ENCODE data around the gene P4HA2. TPM values are rescaled to one million over a fixed set of nuclear protein-coding genes. Genes with fewer than 3 reads are reported as not detected.

Gene P4HA2
- total and polyA plus RNA-seq, 2 of the 8 experiments (the other 6 are each of a cell fraction or from before 2014, with no cell fraction given): 7.4 to 9.3 TPM

GRCh38 chr5:132260051-132260450 lies 32.4 kb upstream of the P4HA2 start:
- Histone ChIP-seq H2AK5ac (ENCODE audit: low read depth, low read length) (0 out of 2 replicates have a peak overlapping the region, but pooled peaks have one; percentile 3), H3K79me2 (ENCODE audit: control insufficient read depth in 1 of 2, insufficient read depth in 2 of 2, low read length in 2 of 2) (no peaks in the 10 kb centered on the region), H3K14ac (ENCODE audit: insufficient read length) (no peak overlapping the region), H2AFZ (ENCODE audit: low read length) (no peak overlapping the region), H3K27ac (ENCODE audit: low read depth, low read length) (no peak overlapping the region), H4K8ac (ENCODE audit: extremely low read depth, insufficient read depth, low read length) (no peak overlapping the region), H3K4me1 (replicated peaks in 1 of 4; ENCODE audit: control insufficient read depth in 3 of 4, insufficient read depth in 4 of 4, low read length in 3 of 4) (peaks cover 0 to 19% (median 6%) of the 10 kb centered on the region in 4 experiments; a peak in 6 of 7 replicates), H3K36me3 (ENCODE audit: control insufficient read depth in 2 of 4, insufficient read depth in 4 of 4, low read length in 3 of 4) (no peaks in the 10 kb centered on the region), H3K9ac (replicated peaks in 1 of 4; ENCODE audit: extremely low read depth in 1 of 4, low read depth in 3 of 4, low read length in 3 of 4) (no peak overlapping the region), H2BK20ac (ENCODE audit: low read length) (no peak overlapping the region), H4K91ac (replicated peaks; ENCODE audit: insufficient read length, low read length) (no peak overlapping the region), H3K23me2 (ENCODE audit: low read depth, low read length) (peaks cover 10% of the 10 kb centered on the region; the same call in 1 of the 2 replicates), H3K9me3 (ENCODE audit: insufficient read depth in 2 of 2, low read depth in 1 of 2, low read length in 1 of 2) (no peaks in the 10 kb centered on the region), H3K27me3 (replicated peaks in 1 of 4; ENCODE audit: control insufficient read depth in 3 of 4, extremely low read depth in 1 of 4, insufficient read depth in 3 of 4, low read length in 3 of 4) (peaks cover 0 to 10% (median 9%) of the 10 kb centered on the region in 4 experiments; a peak in 3 of 7 replicates), H2BK5ac (ENCODE audit: low read depth, low read length) (no peak overlapping the region), H2BK120ac (replicated peaks; ENCODE audit: low read depth, low read length) (no peak overlapping the region), H3K23ac (ENCODE audit: insufficient read length) (no peak overlapping the region), H4K5ac (ENCODE audit: insufficient read length, low read depth, low read length) (no peak overlapping the region), H3K79me1 (ENCODE audit: low read depth, low read length) (no peaks in the 10 kb centered on the region; the same call in 1 of the 2 replicates), H3K4ac (replicated peaks; ENCODE audit: insufficient read length, low read depth, low read length) (no peak overlapping the region), H3K18ac (ENCODE audit: extremely low read depth, low read length) (no peak overlapping the region), H2BK12ac (ENCODE audit: low read depth, low read length) (no peak overlapping the region), H2BK15ac (ENCODE audit: low read length) (no peak overlapping the region), H4K20me1 (replicated peaks in 1 of 2; ENCODE audit: control insufficient read depth in 1 of 2, insufficient read depth in 2 of 2, low read length in 2 of 2) (no peaks in the 10 kb centered on the region), H3K4me2 (ENCODE audit: insufficient read depth in 1 of 2, low read depth in 2 of 2, low read length in 2 of 2) (no peak overlapping the region), H3K4me3 (ENCODE audit: extremely low read depth in 1 of 4, insufficient read depth in 2 of 4, low read depth in 3 of 4, low read length in 4 of 4) (no peak overlapping the region), H3K56ac (replicated peaks; ENCODE audit: insufficient read length, low read depth, low read length) (no peak overlapping the region)
- WGBS, 2 experiments (ENCODE audit: extremely low coverage in 1 of 2, insufficient coverage in 1 of 2, insufficient read length in 1 of 2, insufficient replicate concordance in 2 of 2, low coverage in 1 of 2, low lambda C conversion rate in 2 of 2, missing lambda C conversion rate in 1 of 2): 87% methylated on average over 6 of the region's 6 CpGs; no CpG with 5 or more reads in 1 of the 2 experiments
- TF ChIP-seq FOSL1 (IDR thresholded peaks at IDR 0.05; ENCODE audit: insufficient read depth, low read depth, low read length): no peak
- no peak for TF ChIP-seq BACH1 (IDR thresholded peaks at IDR 0.05; ENCODE audit: low read length)
- TF ChIP-seq ATF3 (IDR thresholded peaks at IDR 0.05; ENCODE audit: insufficient read depth, low read depth, low read length): no peak
- no peak for TF ChIP-seq SP4 (IDR thresholded peaks at IDR 0.05; ENCODE audit: low read length)
- no peak for TF ChIP-seq SP1 (IDR thresholded peaks at IDR 0.05; ENCODE audit: low read depth, low read length)
- TF ChIP-seq, protein P1, sequence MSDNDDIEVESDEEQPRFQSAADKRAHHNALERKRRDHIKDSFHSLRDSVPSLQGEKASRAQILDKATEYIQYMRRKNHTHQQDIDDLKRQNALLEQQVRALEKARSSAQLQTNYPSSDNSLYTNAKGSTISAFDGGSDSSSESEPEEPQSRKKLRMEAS (IDR thresholded peaks at IDR 0.05): no peak
- TF ChIP-seq BRCA1 (IDR thresholded peaks at IDR 0.05; ENCODE audit: low read depth, low read length): no peak
- CTCF ChIA-PET (ENCODE audit: partially characterized antibody): interaction anchor here (0.8 to 5.2 kb wide), 4 partner anchors 11 to 21 kb away, joined by 3 to 54 read pairs (median 26); no protein-coding TSS in a partner anchor
- FAIRE-seq (no peak), DNase-seq (ENCODE audit: low read depth in 1 of 2, low spot score in 2 of 2) (peak in 1 of 2 experiments; percentile 13)
- POLR2A ChIA-PET (ENCODE audit: partially characterized antibody): no interaction called here

All from H1 (cell line).